GM19193 (cell line): ENCODE data around the gene SYCP1.

Experiments
- POLR2A ChIP-seq: IDR thresholded peaks from 4 replicates; pipeline ENCODE4 v1.6.1; 2011; ENCODE audit not compliant: insufficient read depth, insufficient read length; ENCODE audit errors: extremely low read depth

Gene SYCP1

GRCh38 chr1:114926607-114927006 is 71.9 kb downstream of the SYCP1 start:
- TF ChIP-seq POLR2A, result no peak

- TF ChIP-seq POLR2A, result no peak
These were observed 72.7 kb downstream of the SYCP1 start for GRCh38 chr1:114927401-114927800.

GRCh38 chr1:114956570-114956969 is 101.9 kb downstream of the SYCP1 start:
- no peak for TF ChIP-seq POLR2A

GRCh38 chr1:114959423-114959822 is 104.8 kb downstream of the SYCP1 start:
- TF ChIP-seq POLR2A, result no peak

GRCh38 chr1:114976891-114977290 is 122.2 kb downstream of the SYCP1 start:
- TF ChIP-seq POLR2A, result no peak

- TF ChIP-seq POLR2A, result no peak
These were observed 124.7 kb downstream of the SYCP1 start for GRCh38 chr1:114979278-114979891.

GRCh38 chr1:114982251-114982650 is 127.6 kb downstream of the SYCP1 start:
- no peak for TF ChIP-seq POLR2A

- TF ChIP-seq POLR2A, result no peak
These were observed 131.6 kb downstream of the SYCP1 start for GRCh38 chr1:114986286-114986685.

- TF ChIP-seq POLR2A, result no peak
These were observed 133.4 kb downstream of the SYCP1 start for GRCh38 chr1:114988095-114988494.

GRCh38 chr1:114997510-114998289 is 143.0 kb downstream of the SYCP1 start:
- no peak for TF ChIP-seq POLR2A

- TF ChIP-seq POLR2A, result no peak
These were observed 151.5 kb downstream of the SYCP1 start for GRCh38 chr1:115006191-115006590.

- no peak for TF ChIP-seq POLR2A
These were observed 157.3 kb downstream of the SYCP1 start for GRCh38 chr1:115012006-115012405.

GRCh38 chr1:115012434-115012833 is 157.8 kb downstream of the SYCP1 start:
- no peak for TF ChIP-seq POLR2A

- TF ChIP-seq POLR2A, result no peak
These were observed 159.1 kb downstream of the SYCP1 start for GRCh38 chr1:115013792-115014191.

GRCh38 chr1:115021145-115021544 is 166.5 kb downstream of the SYCP1 start:
- no peak for TF ChIP-seq POLR2A

- TF ChIP-seq POLR2A, result no peak
These were observed 168.9 kb downstream of the SYCP1 start for GRCh38 chr1:115023593-115023992.

GRCh38 chr1:115029526-115029925 is 174.9 kb downstream of the SYCP1 start, which contains the start of gene TSHB:
Gene TSHB (plus strand): TSS chr1:115029826. CDS start chr1:115033363, 3,537 bp downstream.
- TF ChIP-seq POLR2A, result no peak

GRCh38 chr1:115031595-115031994 is 176.9 kb downstream of the SYCP1 start:
- no peak for TF ChIP-seq POLR2A
